GM23338 (cell line): Measurements from ENCODE around the gene USP15. TPM values are rescaled to one million over a fixed set of nuclear protein-coding genes. Genes with fewer than 3 reads are reported as not detected.

Source experiments
- ATAC-seq: fragments of 200-7000 bp; cut with Tn5 transposase; 3 replicates; pipeline ENCODE4 v1.9.1; 2020
- DNase-seq: peaks from one replicate; pipeline ENCODE4 v3.0.0-alpha.2; 2015; ENCODE audit warnings: low spot score
- H2AFZ ChIP-seq: fragments of 200-600 bp; sonication (generic); 2 replicates; pipeline ENCODE4 v1.8.0; 2016; ENCODE audit warnings: antibody characterized with exemption, mild to moderate bottlenecking, moderate library complexity
- H3F3A ChIP-seq: fragments of 200-600 bp; sonication (generic); replicated peaks from 2 replicates; pipeline ENCODE4 v1.8.0; 2017; ENCODE audit warnings: antibody characterized with exemption, mixed run types, low read depth
- H3K27ac ChIP-seq: fragments of 200-600 bp; sonication (generic); 2 replicates; pipeline ENCODE4 v1.6.1; 2016; ENCODE audit warnings: low read depth
- H3K27me3 ChIP-seq: fragments of 200-600 bp; sonication (generic); 2 replicates; pipeline ENCODE4 v1.8.0; 2016; ENCODE audit warnings: mild to moderate bottlenecking, mixed run types, moderate library complexity; ENCODE audit not compliant: insufficient read depth
- H3K36me3 ChIP-seq: fragments of 200-600 bp; sonication (generic); 2 replicates; pipeline ENCODE4 v1.8.0; 2016; ENCODE audit warnings: mild to moderate bottlenecking; ENCODE audit not compliant: insufficient read depth
- H3K4me1 ChIP-seq: fragments of 200-600 bp; sonication (generic); 2 replicates; pipeline ENCODE4 v1.8.0; 2016; ENCODE audit warnings: mild to moderate bottlenecking, moderate library complexity; ENCODE audit not compliant: insufficient read depth
- H3K4me2 ChIP-seq: fragments of 200-600 bp; sonication (generic); 2 replicates; pipeline ENCODE4 v1.7.1; 2017; ENCODE audit warnings: mixed run types
- H3K4me3 ChIP-seq: fragments of 200-600 bp; sonication (generic); 2 replicates; pipeline ENCODE4 v1.6.1; 2016; ENCODE audit warnings: mixed run types
- H3K79me2 ChIP-seq: fragments of 200-600 bp; sonication (generic); replicated peaks from 2 replicates; pipeline ENCODE4 v1.8.0; 2017; ENCODE audit warnings: mild to moderate bottlenecking; ENCODE audit not compliant: insufficient read depth
- H3K9me2 ChIP-seq: fragments of 200-600 bp; sonication (generic); 2 replicates; pipeline ENCODE4 v1.8.0; 2017; ENCODE audit not compliant: insufficient read depth
- H4K20me1 ChIP-seq: fragments of 200-600 bp; sonication (generic); replicated peaks from 2 replicates; pipeline ENCODE4 v1.8.0; 2017; ENCODE audit warnings: mild to moderate bottlenecking; ENCODE audit not compliant: insufficient read depth
- H3K27ac Mint-ChIP-seq: 2 replicates; pipeline ENCODE4 v1.8.0; 2020; ENCODE audit warnings: inconsistent platforms, mild to moderate bottlenecking, moderate library complexity, mixed read lengths
- H3K27me3 Mint-ChIP-seq: 3 replicates; pipeline ENCODE4 v1.8.0; 2022; ENCODE audit warnings: low read depth, mild to moderate bottlenecking, moderate library complexity, mixed read lengths, inconsistent platforms; ENCODE audit not compliant: insufficient read depth, poor library complexity
- H3K36me3 Mint-ChIP-seq: 3 replicates; pipeline ENCODE4 v1.8.0; 2021; ENCODE audit warnings: low read depth, mild to moderate bottlenecking, inconsistent platforms, moderate library complexity, mixed read lengths
- H3K4me1 Mint-ChIP-seq: 3 replicates; pipeline ENCODE4 v1.8.0; 2020; ENCODE audit warnings: mild to moderate bottlenecking, inconsistent platforms, mixed read lengths
- H3K4me3 Mint-ChIP-seq: 3 replicates; pipeline ENCODE4 v1.8.0; 2021; ENCODE audit warnings: moderate library complexity, mild to moderate bottlenecking, inconsistent platforms, mixed read lengths
- H3K9me3 Mint-ChIP-seq: 3 replicates; pipeline ENCODE4 v1.8.0; 2020; ENCODE audit warnings: moderate library complexity, mild to moderate bottlenecking, inconsistent platforms, mixed read lengths
- EZH2phosphoT487 ChIP-seq: fragments of 200-600 bp; sonication (generic); IDR thresholded peaks from one replicate; pipeline ENCODE4 v1.8.1; 2018; ENCODE audit warnings: antibody characterized with exemption; ENCODE audit not compliant: unreplicated experiment
- NANOG ChIP-seq: IDR thresholded peaks from 2 replicates; pipeline ENCODE4 v1.6.1; 2016; ENCODE audit warnings: antibody characterized with exemption, borderline replicate concordance
- ZNF331 ChIP-seq: fragments of 250-450 bp; sonication (Bioruptor Pico); IDR thresholded peaks from 2 replicates; pipeline ENCODE4 v1.5.0; 2020; ENCODE audit warnings: low read depth, mild to moderate bottlenecking, moderate library complexity
- polyA plus RNA-seq: library from polyadenylated mRNA; unstranded; fragments of >200 nt; fragmentation: Nextera tagmentation; extraction: Ambion mirVana; gene quantifications from 2 replicates; pipeline ENCODE4 v1.2.1, GENCODE V29; 2016
- total RNA-seq: library from RNA; depleted of rRNA; stranded (reverse); fragments of >200 nt; shearing (Covaris generic); gene quantifications from 2 replicates; pipeline ENCODE4 v1.2.3, GENCODE V29; 2014
- TF ChIP-seq, protein P1 (sequence below): IDR thresholded peaks from 2 replicates; pipeline ENCODE4 v1.6.1; 2016; ENCODE audit warnings: antibody characterized with exemption
- TF ChIP-seq, protein P2 (sequence below): IDR thresholded peaks from one replicate; pipeline ENCODE4 v1.6.1; 2018; ENCODE audit warnings: antibody characterized with exemption; ENCODE audit not compliant: unreplicated experiment
- TF ChIP-seq, protein P3 (sequence below): fragments of 250-450 bp; sonication (Bioruptor Pico); IDR thresholded peaks from 2 replicates; pipeline ENCODE4 v1.5.0; 2020; ENCODE audit warnings: mild to moderate bottlenecking, moderate library complexity

The USP15 gene
- total and polyA plus RNA-seq, 2 experiments from 2014 or later: 29.5 to 60.3 TPM

DNA sequence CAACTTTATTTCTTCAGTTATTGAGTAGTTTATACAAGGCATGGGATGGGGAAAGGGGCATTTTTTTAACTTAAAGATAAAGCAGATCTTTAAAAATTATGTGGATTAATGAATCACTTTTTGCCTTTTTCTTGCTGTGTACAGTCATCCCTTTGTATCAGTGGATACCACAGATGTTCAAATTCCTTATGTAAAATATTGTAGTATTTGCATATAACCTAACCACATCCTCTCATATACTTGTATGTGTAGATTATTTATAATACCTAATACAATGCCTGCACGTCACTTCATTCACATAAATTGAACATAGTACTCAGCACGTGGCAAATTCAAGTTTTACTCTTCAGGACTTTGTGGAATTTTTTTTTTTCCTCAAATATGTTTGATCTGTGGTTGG, 139.9 kb downstream of the USP15 start:
- no peak overlapping the region for H3K27ac Mint-ChIP-seq
- DNase-seq (no peak), ATAC-seq (no peak)
- no peak overlapping the region for H3K27ac ChIP-seq
- no peaks in the 10 kb centered on the region for H3K4me1 Mint-ChIP-seq
- H4K20me1 ChIP-seq: no peaks in the 10 kb centered on the region
- H3K4me2 ChIP-seq: no peak overlapping the region
- H3K36me3 Mint-ChIP-seq: no peaks in the 10 kb centered on the region; the same call in 2 of the 3 replicates
- no peaks in the 10 kb centered on the region for H3K9me2 ChIP-seq
- TF ChIP-seq, protein P1, sequence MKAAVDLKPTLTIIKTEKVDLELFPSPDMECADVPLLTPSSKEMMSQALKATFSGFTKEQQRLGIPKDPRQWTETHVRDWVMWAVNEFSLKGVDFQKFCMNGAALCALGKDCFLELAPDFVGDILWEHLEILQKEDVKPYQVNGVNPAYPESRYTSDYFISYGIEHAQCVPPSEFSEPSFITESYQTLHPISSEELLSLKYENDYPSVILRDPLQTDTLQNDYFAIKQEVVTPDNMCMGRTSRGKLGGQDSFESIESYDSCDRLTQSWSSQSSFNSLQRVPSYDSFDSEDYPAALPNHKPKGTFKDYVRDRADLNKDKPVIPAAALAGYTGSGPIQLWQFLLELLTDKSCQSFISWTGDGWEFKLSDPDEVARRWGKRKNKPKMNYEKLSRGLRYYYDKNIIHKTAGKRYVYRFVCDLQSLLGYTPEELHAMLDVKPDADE: no peak
- no peak for TF ChIP-seq EZH2phosphoT487
- no peak for TF ChIP-seq ZNF331 (CRISPR knock-in tag)
- TF ChIP-seq, protein P2, sequence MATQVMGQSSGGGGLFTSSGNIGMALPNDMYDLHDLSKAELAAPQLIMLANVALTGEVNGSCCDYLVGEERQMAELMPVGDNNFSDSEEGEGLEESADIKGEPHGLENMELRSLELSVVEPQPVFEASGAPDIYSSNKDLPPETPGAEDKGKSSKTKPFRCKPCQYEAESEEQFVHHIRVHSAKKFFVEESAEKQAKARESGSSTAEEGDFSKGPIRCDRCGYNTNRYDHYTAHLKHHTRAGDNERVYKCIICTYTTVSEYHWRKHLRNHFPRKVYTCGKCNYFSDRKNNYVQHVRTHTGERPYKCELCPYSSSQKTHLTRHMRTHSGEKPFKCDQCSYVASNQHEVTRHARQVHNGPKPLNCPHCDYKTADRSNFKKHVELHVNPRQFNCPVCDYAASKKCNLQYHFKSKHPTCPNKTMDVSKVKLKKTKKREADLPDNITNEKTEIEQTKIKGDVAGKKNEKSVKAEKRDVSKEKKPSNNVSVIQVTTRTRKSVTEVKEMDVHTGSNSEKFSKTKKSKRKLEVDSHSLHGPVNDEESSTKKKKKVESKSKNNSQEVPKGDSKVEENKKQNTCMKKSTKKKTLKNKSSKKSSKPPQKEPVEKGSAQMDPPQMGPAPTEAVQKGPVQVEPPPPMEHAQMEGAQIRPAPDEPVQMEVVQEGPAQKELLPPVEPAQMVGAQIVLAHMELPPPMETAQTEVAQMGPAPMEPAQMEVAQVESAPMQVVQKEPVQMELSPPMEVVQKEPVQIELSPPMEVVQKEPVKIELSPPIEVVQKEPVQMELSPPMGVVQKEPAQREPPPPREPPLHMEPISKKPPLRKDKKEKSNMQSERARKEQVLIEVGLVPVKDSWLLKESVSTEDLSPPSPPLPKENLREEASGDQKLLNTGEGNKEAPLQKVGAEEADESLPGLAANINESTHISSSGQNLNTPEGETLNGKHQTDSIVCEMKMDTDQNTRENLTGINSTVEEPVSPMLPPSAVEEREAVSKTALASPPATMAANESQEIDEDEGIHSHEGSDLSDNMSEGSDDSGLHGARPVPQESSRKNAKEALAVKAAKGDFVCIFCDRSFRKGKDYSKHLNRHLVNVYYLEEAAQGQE: no peak
- TF ChIP-seq, protein P3, sequence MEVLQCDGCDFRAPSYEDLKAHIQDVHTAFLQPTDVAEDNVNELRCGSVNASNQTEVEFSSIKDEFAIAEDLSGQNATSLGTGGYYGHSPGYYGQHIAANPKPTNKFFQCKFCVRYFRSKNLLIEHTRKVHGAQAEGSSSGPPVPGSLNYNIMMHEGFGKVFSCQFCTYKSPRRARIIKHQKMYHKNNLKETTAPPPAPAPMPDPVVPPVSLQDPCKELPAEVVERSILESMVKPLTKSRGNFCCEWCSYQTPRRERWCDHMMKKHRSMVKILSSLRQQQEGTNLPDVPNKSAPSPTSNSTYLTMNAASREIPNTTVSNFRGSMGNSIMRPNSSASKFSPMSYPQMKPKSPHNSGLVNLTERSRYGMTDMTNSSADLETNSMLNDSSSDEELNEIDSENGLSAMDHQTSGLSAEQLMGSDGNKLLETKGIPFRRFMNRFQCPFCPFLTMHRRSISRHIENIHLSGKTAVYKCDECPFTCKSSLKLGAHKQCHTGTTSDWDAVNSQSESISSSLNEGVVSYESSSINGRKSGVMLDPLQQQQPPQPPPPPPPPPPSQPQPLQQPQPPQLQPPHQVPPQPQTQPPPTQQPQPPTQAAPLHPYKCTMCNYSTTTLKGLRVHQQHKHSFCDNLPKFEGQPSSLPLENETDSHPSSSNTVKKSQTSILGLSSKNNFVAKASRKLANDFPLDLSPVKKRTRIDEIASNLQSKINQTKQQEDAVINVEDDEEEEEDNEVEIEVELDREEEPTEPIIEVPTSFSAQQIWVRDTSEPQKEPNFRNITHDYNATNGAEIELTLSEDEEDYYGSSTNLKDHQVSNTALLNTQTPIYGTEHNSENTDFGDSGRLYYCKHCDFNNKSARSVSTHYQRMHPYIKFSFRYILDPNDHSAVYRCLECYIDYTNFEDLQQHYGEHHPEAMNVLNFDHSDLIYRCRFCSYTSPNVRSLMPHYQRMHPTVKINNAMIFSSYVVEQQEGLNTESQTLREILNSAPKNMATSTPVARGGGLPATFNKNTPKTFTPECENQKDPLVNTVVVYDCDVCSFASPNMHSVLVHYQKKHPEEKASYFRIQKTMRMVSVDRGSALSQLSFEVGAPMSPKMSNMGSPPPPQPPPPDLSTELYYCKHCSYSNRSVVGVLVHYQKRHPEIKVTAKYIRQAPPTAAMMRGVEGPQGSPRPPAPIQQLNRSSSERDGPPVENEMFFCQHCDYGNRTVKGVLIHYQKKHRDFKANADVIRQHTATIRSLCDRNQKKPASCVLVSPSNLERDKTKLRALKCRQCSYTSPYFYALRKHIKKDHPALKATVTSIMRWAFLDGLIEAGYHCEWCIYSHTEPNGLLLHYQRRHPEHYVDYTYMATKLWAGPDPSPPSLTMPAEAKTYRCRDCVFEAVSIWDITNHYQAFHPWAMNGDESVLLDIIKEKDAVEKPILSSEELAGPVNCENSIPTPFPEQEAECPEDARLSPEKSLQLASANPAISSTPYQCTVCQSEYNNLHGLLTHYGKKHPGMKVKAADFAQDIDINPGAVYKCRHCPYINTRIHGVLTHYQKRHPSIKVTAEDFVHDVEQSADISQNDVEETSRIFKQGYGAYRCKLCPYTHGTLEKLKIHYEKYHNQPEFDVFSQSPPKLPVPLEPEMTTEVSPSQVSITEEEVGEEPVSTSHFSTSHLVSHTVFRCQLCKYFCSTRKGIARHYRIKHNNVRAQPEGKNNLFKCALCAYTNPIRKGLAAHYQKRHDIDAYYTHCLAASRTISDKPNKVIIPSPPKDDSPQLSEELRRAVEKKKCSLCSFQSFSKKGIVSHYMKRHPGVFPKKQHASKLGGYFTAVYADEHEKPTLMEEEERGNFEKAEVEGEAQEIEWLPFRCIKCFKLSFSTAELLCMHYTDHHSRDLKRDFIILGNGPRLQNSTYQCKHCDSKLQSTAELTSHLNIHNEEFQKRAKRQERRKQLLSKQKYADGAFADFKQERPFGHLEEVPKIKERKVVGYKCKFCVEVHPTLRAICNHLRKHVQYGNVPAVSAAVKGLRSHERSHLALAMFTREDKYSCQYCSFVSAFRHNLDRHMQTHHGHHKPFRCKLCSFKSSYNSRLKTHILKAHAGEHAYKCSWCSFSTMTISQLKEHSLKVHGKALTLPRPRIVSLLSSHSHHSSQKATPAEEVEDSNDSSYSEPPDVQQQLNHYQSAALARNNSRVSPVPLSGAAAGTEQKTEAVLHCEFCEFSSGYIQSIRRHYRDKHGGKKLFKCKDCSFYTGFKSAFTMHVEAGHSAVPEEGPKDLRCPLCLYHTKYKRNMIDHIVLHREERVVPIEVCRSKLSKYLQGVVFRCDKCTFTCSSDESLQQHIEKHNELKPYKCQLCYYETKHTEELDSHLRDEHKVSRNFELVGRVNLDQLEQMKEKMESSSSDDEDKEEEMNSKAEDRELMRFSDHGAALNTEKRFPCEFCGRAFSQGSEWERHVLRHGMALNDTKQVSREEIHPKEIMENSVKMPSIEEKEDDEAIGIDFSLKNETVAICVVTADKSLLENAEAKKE (CRISPR knock-in tag): no peak
- TF ChIP-seq NANOG: no peak
- no peaks in the 10 kb centered on the region for H3K4me1 ChIP-seq
- H3K27me3 Mint-ChIP-seq: no peaks in the 10 kb centered on the region
- no peak overlapping the region for H2AFZ ChIP-seq
- no peaks in the 10 kb centered on the region for H3F3A ChIP-seq
- H3K36me3 ChIP-seq: no peaks in the 10 kb centered on the region
- no peak overlapping the region for H3K4me3 Mint-ChIP-seq
- H3K27me3 ChIP-seq: no peaks in the 10 kb centered on the region
- no peaks in the 10 kb centered on the region for H3K9me3 Mint-ChIP-seq
- no peak overlapping the region for H3K4me3 ChIP-seq
- no peaks in the 10 kb centered on the region for H3K79me2 ChIP-seq
